Measurements from ENCODE around the gene TCAIM.

DNA sequence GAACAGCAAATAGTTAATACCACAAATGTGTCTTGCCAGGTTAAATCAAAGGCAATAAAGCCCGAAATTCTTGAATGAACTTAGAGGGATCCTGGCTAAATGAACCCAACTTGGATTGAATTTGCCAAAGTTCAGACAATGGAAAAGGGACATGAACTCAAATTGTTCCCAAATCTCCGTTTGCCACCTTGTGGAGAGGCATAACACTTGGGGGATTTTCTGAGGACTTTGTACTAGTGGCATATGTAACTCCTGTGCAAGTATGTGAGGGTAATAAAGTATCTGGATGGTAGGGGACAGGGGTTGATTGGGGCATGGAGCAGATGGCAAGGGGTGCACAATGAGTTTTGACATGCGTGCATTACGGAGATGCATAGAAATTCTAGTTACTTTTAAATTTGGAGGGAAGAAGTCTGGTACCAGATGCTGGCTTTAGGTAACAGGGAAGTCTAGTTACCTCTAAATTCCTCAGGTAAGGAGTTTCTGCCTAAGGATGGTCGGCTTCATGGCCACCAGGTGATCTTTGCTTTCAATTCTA, 1.2 kb upstream of the TCAIM start:
- TF ChIP-seq, protein P1, sequence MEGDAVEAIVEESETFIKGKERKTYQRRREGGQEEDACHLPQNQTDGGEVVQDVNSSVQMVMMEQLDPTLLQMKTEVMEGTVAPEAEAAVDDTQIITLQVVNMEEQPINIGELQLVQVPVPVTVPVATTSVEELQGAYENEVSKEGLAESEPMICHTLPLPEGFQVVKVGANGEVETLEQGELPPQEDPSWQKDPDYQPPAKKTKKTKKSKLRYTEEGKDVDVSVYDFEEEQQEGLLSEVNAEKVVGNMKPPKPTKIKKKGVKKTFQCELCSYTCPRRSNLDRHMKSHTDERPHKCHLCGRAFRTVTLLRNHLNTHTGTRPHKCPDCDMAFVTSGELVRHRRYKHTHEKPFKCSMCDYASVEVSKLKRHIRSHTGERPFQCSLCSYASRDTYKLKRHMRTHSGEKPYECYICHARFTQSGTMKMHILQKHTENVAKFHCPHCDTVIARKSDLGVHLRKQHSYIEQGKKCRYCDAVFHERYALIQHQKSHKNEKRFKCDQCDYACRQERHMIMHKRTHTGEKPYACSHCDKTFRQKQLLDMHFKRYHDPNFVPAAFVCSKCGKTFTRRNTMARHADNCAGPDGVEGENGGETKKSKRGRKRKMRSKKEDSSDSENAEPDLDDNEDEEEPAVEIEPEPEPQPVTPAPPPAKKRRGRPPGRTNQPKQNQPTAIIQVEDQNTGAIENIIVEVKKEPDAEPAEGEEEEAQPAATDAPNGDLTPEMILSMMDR (IDR thresholded peaks at IDR 0.05 in 2 of 3, conservative IDR thresholded peaks at IDR 0.05 in 1 of 3; ENCODE audit: borderline replicate concordance in 1 of 3, insufficient read depth in 1 of 3, low read depth in 2 of 3, low read length in 2 of 3): 0 out of 6 replicates have a peak, but pooled peaks of 1 of the 3 experiments have one; percentile 11
- TF ChIP-seq EGR1 (IDR thresholded peaks at IDR 0.05; ENCODE audit: low read depth) (no peak), EZH2phosphoT487 (IDR thresholded peaks at IDR 0.05; ENCODE audit: borderline replicate concordance) (no peak), CEBPB (IDR thresholded peaks at IDR 0.05; ENCODE audit: low read depth) (no peak), POLR2AphosphoS5 (IDR thresholded peaks at IDR 0.05; ENCODE audit: low read depth, low read length) (no peak), YY1 (IDR thresholded peaks at IDR 0.05; ENCODE audit: extremely low read depth, insufficient replicate concordance, low read depth, low read length) (no peak), SP1 (IDR thresholded peaks at IDR 0.05; ENCODE audit: low read depth) (no peak), POLR2A (IDR thresholded peaks at IDR 0.05; ENCODE audit: borderline replicate concordance, extremely low read depth, insufficient read depth, insufficient read length) (no peak), RAD21 (IDR thresholded peaks at IDR 0.05; ENCODE audit: low read depth) (peak; percentile 27; the same call in 1 of the 2 replicates), EZH2 (IDR thresholded peaks at IDR 0.05) (no peak)

Data from HCT116 (cell line).